ENCODE results near the gene EDN3. TPM values are rescaled to one million over a fixed set of nuclear protein-coding genes. Genes with fewer than 3 reads are reported as not detected.

The EDN3 gene
- total RNA-seq, 2 donors from 2014 or later: not detected

DNA sequence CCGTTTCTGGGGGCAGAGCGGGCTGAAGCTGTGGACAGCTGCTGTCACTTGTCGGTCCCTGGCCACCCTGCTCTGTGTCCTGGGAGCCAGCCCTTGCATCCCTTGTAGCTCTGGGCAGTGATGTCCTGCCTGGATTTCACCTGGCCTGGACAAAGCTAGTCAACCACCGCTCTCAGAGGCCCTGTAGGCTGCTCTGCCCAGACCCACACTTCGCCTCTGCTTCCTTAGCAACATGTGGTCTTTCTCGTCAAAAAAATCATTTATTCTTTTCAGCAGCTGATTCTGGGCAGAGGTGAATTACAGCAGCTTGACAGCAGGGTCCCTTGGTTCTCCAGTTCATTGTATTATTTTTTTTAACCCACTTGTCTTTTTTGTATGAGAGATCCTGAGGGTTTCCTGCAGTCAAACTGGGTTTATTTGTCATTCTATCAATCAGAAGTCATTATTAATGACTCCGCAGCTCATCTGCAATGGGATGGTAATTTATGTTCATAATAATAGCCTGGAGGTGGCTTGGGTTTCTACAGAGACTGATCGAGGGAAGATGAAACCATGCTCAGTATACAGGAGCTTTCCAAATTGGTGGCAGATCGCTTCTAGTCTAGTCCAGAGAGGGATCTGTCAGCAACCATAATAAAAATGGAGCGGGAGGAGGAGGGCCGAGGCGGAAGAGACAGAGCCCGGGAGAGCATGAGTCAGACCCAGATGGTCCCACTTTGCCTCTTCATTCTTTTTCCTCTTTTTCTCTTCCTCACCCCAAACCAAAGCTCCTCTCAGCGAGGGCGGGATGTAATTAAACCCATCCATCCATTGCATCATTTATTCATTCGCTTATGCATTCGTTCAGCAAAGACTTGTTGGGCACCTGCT lies 22.4 kb downstream of the EDN3 start:
- 92 to 93% methylated on average over 11 to 17 of the region's 17 CpGs for WGBS, 2 experiments (ENCODE audit: insufficient coverage in 1 of 2, insufficient read length in 1 of 2)

DNA sequence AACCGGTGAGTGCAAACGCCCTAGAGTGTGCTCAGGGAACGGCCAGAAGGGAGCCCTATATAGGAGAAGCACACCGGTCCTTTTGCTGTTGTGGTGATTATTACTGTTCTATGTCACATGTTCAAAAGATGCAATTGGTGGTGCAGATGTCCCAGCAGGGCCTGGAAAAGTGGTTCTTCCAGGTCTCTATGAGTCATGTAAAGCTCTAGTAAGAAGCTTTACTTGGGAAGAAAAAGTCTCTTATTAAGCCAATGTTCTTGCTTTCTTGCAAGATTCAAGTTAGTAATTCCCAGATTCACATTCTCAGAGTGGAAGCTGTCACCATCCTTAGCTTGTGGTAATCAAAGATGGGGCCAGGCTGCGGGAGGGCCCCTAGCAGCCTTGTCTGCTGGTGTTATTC lies 23.3 kb downstream of the EDN3 start:
- H3K36me3 ChIP-seq (ENCODE audit: control insufficient read depth, insufficient read depth, low read length): no peaks in the 10 kb centered on the region
- Mint-ChIP-seq H3K9me3 (no peaks in the 10 kb centered on the region), H3K27me3 (ENCODE audit: insufficient read depth) (peaks cover 86% of the 10 kb centered on the region), H3K4me3 (no peak overlapping the region), H3K4me1 (no peaks in the 10 kb centered on the region), H3K36me3 (ENCODE audit: low read depth) (no peaks in the 10 kb centered on the region), H3K27ac (no peak overlapping the region)
- no peaks in the 10 kb centered on the region for H3K9me3 ChIP-seq (ENCODE audit: control insufficient read depth, low read length)
- DNase-seq: no peak
- TF ChIP-seq, protein P1, sequence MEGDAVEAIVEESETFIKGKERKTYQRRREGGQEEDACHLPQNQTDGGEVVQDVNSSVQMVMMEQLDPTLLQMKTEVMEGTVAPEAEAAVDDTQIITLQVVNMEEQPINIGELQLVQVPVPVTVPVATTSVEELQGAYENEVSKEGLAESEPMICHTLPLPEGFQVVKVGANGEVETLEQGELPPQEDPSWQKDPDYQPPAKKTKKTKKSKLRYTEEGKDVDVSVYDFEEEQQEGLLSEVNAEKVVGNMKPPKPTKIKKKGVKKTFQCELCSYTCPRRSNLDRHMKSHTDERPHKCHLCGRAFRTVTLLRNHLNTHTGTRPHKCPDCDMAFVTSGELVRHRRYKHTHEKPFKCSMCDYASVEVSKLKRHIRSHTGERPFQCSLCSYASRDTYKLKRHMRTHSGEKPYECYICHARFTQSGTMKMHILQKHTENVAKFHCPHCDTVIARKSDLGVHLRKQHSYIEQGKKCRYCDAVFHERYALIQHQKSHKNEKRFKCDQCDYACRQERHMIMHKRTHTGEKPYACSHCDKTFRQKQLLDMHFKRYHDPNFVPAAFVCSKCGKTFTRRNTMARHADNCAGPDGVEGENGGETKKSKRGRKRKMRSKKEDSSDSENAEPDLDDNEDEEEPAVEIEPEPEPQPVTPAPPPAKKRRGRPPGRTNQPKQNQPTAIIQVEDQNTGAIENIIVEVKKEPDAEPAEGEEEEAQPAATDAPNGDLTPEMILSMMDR (conservative IDR thresholded peaks at IDR 0.05): no peak
- no peak overlapping the region for H3K27ac ChIP-seq (ENCODE audit: low read depth, low read length)
- H3K9ac ChIP-seq (ENCODE audit: extremely low read depth, low read length, poor library complexity, severe bottlenecking): no peak overlapping the region
- WGBS, 2 experiments (ENCODE audit: insufficient coverage in 1 of 2, insufficient read length in 1 of 2): 89 to 90% methylated on average over 4 to 5 of the region's 5 CpGs
- H3K4me3 ChIP-seq (ENCODE audit: low read length): no peak overlapping the region
- H3K27me3 ChIP-seq (ENCODE audit: control insufficient read depth, insufficient read depth, low read length, poor library complexity, severe bottlenecking): peaks cover 67% of the 10 kb centered on the region
- no peaks in the 10 kb centered on the region for H3K4me1 ChIP-seq (ENCODE audit: control insufficient read depth, insufficient read depth, low read length)

More for the DNA sequence above, 22.4 kb downstream of the EDN3 start:
- H3K36me3 ChIP-seq (ENCODE audit: control insufficient read depth, insufficient read depth, low read length): no peaks in the 10 kb centered on the region
- peaks cover 3% of the 10 kb centered on the region for H3K4me1 ChIP-seq (ENCODE audit: control insufficient read depth, insufficient read depth, low read length)
- TF ChIP-seq, protein P1 (conservative IDR thresholded peaks at IDR 0.05): no peak
- H3K9ac ChIP-seq (ENCODE audit: extremely low read depth, low read length, poor library complexity, severe bottlenecking): no peak overlapping the region
- peak overlapping the region; percentile 47 for H3K27ac ChIP-seq (ENCODE audit: low read depth, low read length)
- no peak for DNase-seq
- H3K4me3 ChIP-seq (ENCODE audit: low read length): no peak overlapping the region
- no peaks in the 10 kb centered on the region for H3K9me3 ChIP-seq (ENCODE audit: control insufficient read depth, low read length)
- peaks cover 58% of the 10 kb centered on the region for H3K27me3 ChIP-seq (ENCODE audit: control insufficient read depth, insufficient read depth, low read length, poor library complexity, severe bottlenecking)
- Mint-ChIP-seq H3K4me1 (peaks cover 2% of the 10 kb centered on the region), H3K27me3 (ENCODE audit: insufficient read depth) (peaks cover 82% of the 10 kb centered on the region), H3K9me3 (no peaks in the 10 kb centered on the region), H3K4me3 (no peak overlapping the region), H3K36me3 (ENCODE audit: low read depth) (no peaks in the 10 kb centered on the region), H3K27ac (no peak overlapping the region)

DNA sequence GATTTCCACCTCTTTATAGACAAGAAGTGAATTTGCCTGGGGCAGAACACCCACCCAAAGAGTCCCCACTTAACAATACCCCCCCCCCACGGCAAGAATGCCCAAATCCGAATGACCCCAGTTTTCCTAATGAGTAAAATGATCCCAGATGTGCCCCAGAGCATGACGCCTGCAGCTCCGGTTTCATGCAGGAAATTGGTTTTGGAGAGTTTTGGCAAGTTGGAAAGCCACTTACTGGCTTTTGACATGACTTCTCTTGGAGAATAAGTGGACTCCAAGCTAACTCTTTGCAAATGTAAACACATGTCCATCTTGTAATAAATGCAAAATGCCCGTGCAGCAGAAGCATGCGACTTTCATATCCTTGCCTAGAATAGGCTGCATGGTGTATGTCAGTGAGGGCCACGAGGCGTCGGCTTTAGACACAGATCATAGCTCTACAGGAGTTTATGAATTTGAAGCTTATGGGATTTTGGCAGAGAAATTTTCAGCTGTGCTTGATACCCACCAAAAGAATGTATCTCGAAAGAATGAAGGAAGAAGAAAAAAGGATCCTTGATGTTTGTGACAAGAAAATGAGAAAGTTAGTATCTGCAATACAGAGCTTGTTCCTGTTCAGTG lies 24.2 kb downstream of the EDN3 start:
- Mint-ChIP-seq H3K4me3 (no peak overlapping the region), H3K4me1 (no peaks in the 10 kb centered on the region), H3K9me3 (no peaks in the 10 kb centered on the region), H3K27ac (no peak overlapping the region), H3K36me3 (ENCODE audit: low read depth) (no peaks in the 10 kb centered on the region), H3K27me3 (ENCODE audit: insufficient read depth) (peaks cover 93% of the 10 kb centered on the region)
- TF ChIP-seq, protein P1 (conservative IDR thresholded peaks at IDR 0.05): no peak
- 96 to 97% methylated on average over 8 to 10 of the region's 10 CpGs for WGBS, 2 experiments (ENCODE audit: insufficient coverage in 1 of 2, insufficient read length in 1 of 2)
- no peak overlapping the region for H3K27ac ChIP-seq (ENCODE audit: low read depth, low read length)
- H3K4me3 ChIP-seq (ENCODE audit: low read length): no peak overlapping the region
- no peak for DNase-seq
- H3K9me3 ChIP-seq (ENCODE audit: control insufficient read depth, low read length): no peaks in the 10 kb centered on the region
- H3K27me3 ChIP-seq (ENCODE audit: control insufficient read depth, insufficient read depth, low read length, poor library complexity, severe bottlenecking): peaks cover 76% of the 10 kb centered on the region
- H3K36me3 ChIP-seq (ENCODE audit: control insufficient read depth, insufficient read depth, low read length): no peaks in the 10 kb centered on the region
- no peak overlapping the region for H3K9ac ChIP-seq (ENCODE audit: extremely low read depth, low read length, poor library complexity, severe bottlenecking)
- no peaks in the 10 kb centered on the region for H3K4me1 ChIP-seq (ENCODE audit: control insufficient read depth, insufficient read depth, low read length)
